ENCODE results near the gene SFTPB. TPM values are rescaled to one million over a fixed set of nuclear protein-coding genes. Genes with fewer than 3 reads are reported as not detected.
A peak's percentile ranks its signal among the peaks of the same experiment; 100 is the strongest.
"Not testable (repeated sequence)": the region's sequence is repeated elsewhere in the genome, so short reads cannot be mapped to it uniquely, and the experiment has no call there.

The SFTPB gene
- total RNA-seq, 1 donor: not detected

DNA sequence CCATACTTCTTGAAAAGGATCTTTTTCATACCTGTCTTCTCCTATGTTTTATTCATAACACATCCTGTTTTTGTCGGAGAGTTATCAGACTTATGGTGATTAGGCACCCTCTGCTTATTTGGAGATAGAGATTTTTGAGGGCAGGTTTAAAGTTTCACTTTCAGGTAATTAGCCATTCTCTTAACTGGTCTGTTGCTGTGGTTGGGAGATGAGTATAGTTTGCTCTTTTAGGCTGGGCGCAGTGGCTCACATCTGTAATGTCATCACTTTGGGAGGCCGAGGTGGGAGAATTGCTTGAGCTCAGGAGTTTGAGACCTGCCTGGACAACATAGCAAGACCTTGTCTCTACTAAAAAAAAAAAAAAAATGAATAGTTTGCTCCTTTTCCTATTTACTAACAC is 25.3 kb downstream of the SFTPB start:
- Histone ChIP-seq H3K4me3 (ENCODE audit: low read length) (no peak overlapping the region), H3K9me3 (ENCODE audit: low read depth, low read length) (no peaks in the 10 kb centered on the region), H3K4me1 (ENCODE audit: insufficient read depth, low read length) (peaks cover under 1% of the 10 kb centered on the region), H3K27me3 (ENCODE audit: insufficient read depth, low read length) (no peaks in the 10 kb centered on the region)

DNA sequence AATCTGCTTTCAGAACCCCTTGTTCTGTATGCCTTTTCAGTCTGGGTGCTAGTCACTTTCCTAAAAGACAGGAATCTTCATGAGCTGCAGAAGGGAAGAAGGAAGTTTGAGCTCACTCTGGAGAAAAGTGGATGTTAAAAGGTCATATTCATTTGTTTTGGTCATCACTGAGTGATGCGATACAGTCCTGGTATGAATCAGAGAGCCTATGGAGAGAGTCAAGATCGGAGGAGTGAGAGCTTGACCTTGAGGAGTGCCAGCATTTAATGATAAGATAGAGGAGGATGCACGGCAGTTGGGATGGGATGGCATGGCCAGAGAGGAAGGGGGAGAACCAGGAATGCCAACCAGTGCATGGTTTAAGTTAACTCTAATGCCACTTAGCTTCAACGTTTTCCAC is 32.4 kb downstream of the SFTPB start:
- no peaks in the 10 kb centered on the region for H3K9me3 ChIP-seq (ENCODE audit: low read depth, low read length)
- no peak overlapping the region for H3K4me3 ChIP-seq (ENCODE audit: low read length)
- H3K4me1 ChIP-seq (ENCODE audit: insufficient read depth, low read length): no peaks in the 10 kb centered on the region
- H3K27me3 ChIP-seq (ENCODE audit: insufficient read depth, low read length): no peaks in the 10 kb centered on the region

DNA sequence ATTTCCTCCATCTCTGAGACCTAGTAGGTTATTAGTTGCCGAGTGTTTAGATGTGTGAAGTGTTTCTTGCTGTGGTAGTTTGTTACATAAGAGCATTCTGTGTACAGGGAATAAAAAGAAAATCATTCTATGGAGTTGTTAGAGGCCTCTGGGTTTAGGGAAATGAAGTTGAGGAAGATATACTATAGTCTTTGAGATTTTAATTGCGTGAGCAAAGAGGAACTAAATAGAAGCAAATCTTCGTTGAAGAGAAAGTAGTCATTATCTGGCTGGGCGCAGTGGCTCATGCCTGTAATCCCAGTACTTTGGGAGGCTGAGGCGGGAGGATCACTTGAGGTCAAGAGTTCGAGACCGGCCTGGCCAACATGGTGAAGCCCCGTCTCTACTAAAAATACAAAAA is 33.0 kb downstream of the SFTPB start:
- no peaks in the 10 kb centered on the region for H3K4me1 ChIP-seq (ENCODE audit: insufficient read depth, low read length)
- no peak overlapping the region for H3K4me3 ChIP-seq (ENCODE audit: low read length)
- H3K27me3 ChIP-seq (ENCODE audit: insufficient read depth, low read length): no peaks in the 10 kb centered on the region
- H3K9me3 ChIP-seq (ENCODE audit: low read depth, low read length): no peaks in the 10 kb centered on the region

DNA sequence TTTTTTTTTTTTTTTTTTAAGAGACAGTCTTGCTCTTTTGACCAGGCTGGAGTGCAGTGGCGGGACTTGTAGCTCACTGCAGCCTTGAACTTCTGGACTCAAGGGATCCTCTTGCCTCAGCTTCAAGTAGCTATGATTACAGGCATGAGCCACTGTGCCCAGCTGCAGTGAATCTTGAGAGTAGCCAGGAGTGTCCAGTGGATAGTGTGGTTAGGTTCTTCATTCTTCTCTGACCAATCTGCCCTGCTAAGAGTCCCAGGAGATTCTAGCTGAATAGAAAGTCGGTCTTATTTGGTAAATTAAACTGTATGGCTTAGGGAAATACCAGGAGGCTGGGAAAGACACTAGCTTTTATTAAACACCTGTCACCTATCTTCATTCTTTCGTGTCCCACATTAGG is 36.7 kb downstream of the SFTPB start:
- no peaks in the 10 kb centered on the region for H3K27me3 ChIP-seq (ENCODE audit: insufficient read depth, low read length)
- H3K9me3 ChIP-seq (ENCODE audit: low read depth, low read length): no peaks in the 10 kb centered on the region
- no peaks in the 10 kb centered on the region for H3K4me1 ChIP-seq (ENCODE audit: insufficient read depth, low read length)
- no peak overlapping the region for H3K4me3 ChIP-seq (ENCODE audit: low read length)

DNA sequence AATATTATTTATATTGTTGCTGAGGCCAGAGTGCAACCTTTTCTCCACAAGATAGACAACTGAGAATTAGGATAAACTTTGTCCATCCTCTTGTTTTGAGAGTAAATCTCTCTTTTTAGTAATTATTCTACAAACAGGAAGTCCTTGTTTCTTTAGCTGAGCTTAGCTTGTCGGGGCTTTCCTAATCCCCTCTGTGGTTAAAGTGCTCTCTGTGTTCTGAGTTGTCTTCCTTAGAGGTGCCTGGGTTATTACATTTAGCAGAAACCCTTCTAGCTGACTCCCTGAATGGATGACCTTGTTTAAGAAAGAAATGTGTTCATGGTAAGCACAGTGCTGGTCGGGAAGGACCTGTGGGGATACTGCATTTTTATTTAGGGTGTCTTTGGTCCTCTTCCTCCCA is 39.3 kb downstream of the SFTPB start:
- no peaks in the 10 kb centered on the region for H3K4me1 ChIP-seq (ENCODE audit: insufficient read depth, low read length)
- H3K9me3 ChIP-seq (ENCODE audit: low read depth, low read length): no peaks in the 10 kb centered on the region
- no peak overlapping the region for H3K4me3 ChIP-seq (ENCODE audit: low read length)
- no peaks in the 10 kb centered on the region for H3K27me3 ChIP-seq (ENCODE audit: insufficient read depth, low read length)

DNA sequence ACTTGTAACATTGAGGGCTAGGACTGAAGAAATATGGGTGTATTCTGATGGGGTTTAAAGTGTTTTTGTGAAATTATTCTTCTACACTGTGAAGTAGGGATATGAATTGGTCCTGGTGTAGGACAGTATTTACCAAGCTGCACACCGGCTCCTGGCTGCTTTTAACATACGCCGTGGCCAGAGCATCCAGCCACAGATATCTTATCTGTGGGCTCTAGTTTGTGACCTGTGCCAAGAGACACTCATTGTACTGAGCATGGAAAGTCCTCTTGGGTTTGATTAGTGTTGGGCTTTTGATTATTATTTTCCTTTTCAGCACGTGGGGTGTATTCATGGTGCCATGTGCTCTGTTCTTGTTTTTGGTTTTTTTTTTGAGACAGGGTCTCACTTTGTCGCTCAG is 44.0 kb downstream of the SFTPB start:
- peaks cover under 1% of the 10 kb centered on the region for H3K4me1 ChIP-seq (ENCODE audit: insufficient read depth, low read length)
- H3K27me3 ChIP-seq (ENCODE audit: insufficient read depth, low read length): no peaks in the 10 kb centered on the region
- H3K4me3 ChIP-seq (ENCODE audit: low read length): no peak overlapping the region

DNA sequence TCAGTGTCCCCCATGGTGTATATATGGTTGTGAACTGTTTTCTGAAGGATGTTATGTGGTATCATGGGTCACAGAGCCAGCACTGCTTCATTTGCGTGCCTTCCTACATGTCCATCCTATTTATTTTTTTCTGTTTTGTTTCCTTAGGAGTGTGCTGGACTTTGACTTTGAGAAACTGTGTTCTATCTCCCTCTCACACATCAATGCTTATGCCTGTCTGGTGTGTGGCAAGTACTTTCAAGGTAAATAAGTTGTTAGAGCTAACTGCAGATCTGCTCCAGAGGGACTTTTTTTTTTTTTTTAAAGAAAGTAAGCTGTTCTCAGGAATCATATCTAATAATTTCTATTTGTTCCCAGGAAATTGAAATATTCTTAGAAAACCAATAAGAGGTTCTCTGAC is 46.7 kb downstream of the SFTPB start:
- Histone ChIP-seq H3K9me3 (ENCODE audit: low read depth, low read length) (no peaks in the 10 kb centered on the region), H3K4me1 (ENCODE audit: insufficient read depth, low read length) (peaks cover 23% of the 10 kb centered on the region), H3K27me3 (ENCODE audit: insufficient read depth, low read length) (no peaks in the 10 kb centered on the region), H3K4me3 (ENCODE audit: low read length) (no peak overlapping the region)

More for the DNA sequence above, 44.0 kb downstream of the SFTPB start:
- no peaks in the 10 kb centered on the region for H3K9me3 ChIP-seq (ENCODE audit: low read depth, low read length)

DNA sequence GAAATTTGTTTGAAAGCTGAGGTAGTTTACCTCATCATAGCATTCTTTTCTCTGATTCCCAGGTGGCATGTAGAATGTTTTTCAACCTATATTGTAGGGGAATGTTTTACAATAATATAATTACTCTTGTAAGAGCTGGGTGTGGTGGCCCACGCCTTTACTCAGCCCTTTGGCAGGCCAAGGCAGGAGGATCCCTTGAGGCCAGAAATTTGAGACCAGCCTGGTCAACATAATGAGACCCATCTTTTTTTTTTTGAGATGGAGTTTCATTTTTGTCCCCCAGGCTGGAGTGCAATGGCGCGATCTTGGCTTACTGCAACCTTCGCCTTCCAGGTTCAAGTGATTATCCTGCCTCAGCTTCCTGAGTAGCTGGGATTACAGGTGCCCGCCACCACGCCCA is 48.4 kb downstream of the SFTPB start:
- H3K4me3 ChIP-seq (ENCODE audit: low read length): no peak overlapping the region

DNA sequence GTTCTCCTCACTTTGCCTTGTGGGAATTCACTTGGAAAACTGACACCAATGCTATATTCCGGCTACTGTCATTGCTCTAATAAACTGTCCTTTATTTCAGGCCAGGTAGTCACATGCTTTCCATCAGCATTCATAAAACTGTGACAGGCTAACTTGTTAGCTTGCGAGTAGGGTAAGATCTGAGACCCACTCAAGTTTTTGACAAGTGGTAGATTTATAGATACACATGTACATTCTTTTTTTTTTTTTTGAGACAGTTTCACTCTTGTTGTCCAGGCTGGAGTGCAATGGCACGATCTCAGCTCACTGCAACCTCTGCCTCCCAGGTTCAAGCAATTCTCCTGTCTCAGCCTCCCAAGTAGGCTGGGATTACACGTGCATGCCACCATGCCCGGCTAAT is 50.3 kb downstream of the SFTPB start:
- H3K4me3 ChIP-seq (ENCODE audit: low read length); H3K27me3 ChIP-seq (ENCODE audit: insufficient read depth, low read length); H3K9me3 ChIP-seq (ENCODE audit: low read depth, low read length): not testable (repeated sequence)

More for the DNA sequence above, 48.4 kb downstream of the SFTPB start:
- Histone ChIP-seq H3K9me3 (ENCODE audit: low read depth, low read length) (no peaks in the 10 kb centered on the region), H3K27me3 (ENCODE audit: insufficient read depth, low read length) (no peaks in the 10 kb centered on the region), H3K4me1 (ENCODE audit: insufficient read depth, low read length) (peaks cover 28% of the 10 kb centered on the region)

DNA sequence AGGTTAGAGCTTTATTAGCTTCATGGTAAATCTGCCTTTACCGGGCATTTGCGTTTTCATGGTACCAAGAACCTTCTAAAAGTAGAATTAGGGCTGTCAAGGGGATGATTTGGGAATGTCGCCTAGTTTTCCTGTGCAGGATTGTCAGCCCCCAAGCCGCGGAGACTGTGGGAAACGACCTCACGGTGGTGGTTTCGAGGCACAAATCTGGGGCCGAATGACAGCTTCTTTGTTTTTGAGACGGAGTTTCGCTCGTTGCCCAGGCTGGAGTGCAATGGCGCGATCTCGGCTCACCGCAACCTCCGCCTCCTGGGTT is 52.6 kb downstream of the SFTPB start:
- no peaks in the 10 kb centered on the region for H3K27me3 ChIP-seq (ENCODE audit: insufficient read depth, low read length)
- H3K4me3 ChIP-seq (ENCODE audit: low read length): no peak overlapping the region
- no peaks in the 10 kb centered on the region for H3K9me3 ChIP-seq (ENCODE audit: low read depth, low read length)
- H3K4me1 ChIP-seq (ENCODE audit: insufficient read depth, low read length): peaks cover 51% of the 10 kb centered on the region

More for the DNA sequence above, 50.3 kb downstream of the SFTPB start:
- peaks cover 30% of the 10 kb centered on the region for H3K4me1 ChIP-seq (ENCODE audit: insufficient read depth, low read length)

DNA sequence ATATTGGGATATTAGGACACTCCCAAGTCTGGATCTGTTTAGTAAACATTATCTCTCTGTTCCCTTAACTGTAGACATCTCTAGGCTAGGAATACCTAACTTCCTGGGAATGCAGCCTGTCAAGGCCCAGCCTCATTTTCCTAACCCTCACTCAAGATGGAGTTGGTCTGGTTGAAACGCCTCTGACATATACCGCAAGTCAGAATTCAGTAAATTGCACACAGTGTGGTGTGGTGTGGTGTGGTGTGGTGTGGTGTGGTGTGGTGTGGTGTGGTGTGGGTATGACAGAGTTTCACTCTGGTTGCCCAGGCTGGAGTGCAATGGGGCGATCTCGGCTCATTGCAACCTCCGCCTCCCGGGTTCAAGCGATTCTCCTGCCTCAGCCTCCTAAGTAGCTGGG is 53.2 kb downstream of the SFTPB start:
- H3K4me1 ChIP-seq (ENCODE audit: insufficient read depth, low read length): peaks cover 55% of the 10 kb centered on the region
- not testable (repeated sequence) for H3K9me3 ChIP-seq (ENCODE audit: low read depth, low read length); H3K27me3 ChIP-seq (ENCODE audit: insufficient read depth, low read length); H3K4me3 ChIP-seq (ENCODE audit: low read length)

DNA sequence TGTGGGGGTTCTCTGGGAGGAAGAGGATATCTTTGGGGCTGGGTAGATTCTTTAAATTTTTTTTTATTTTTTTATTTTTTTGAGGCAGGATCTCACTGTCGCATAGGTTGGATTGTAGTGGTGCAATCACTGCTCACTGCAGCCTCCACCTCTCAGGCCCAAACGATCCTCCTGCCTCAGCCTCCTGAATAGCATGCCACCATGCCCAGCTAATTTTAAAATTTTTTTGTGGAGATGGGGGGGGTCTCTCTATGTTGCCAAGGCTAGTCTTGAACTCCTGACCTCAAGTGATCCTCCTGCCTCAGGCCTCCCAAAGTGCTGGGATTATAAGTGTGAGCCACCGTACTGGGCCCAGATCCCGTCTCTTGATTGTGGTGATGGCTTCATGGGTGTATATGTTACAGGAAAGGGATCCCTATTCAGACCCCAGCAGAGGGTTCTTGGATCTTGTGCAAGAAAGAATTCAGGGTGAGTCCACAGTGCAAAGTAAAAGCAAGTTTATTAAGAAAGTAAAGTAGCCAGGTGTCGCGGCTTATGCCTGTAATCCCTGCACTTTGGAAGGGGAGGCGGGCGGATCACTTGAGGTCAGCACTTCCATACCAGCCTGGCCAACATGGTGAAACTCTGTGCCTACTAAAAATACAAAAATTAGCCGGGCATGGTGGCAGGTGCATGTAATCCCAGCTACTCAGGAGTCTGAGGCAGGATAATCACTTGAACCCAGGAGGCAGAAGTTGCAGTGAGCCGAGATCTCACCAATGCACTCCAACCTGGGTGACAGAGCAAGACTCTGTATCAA is 54.1 kb downstream of the SFTPB start:
- Histone ChIP-seq H3K4me3 (ENCODE audit: low read length) (no peak overlapping the region), H3K27me3 (ENCODE audit: insufficient read depth, low read length) (no peaks in the 10 kb centered on the region), H3K4me1 (ENCODE audit: insufficient read depth, low read length) (peaks cover 59% of the 10 kb centered on the region), H3K9me3 (ENCODE audit: low read depth, low read length) (no peaks in the 10 kb centered on the region)

DNA sequence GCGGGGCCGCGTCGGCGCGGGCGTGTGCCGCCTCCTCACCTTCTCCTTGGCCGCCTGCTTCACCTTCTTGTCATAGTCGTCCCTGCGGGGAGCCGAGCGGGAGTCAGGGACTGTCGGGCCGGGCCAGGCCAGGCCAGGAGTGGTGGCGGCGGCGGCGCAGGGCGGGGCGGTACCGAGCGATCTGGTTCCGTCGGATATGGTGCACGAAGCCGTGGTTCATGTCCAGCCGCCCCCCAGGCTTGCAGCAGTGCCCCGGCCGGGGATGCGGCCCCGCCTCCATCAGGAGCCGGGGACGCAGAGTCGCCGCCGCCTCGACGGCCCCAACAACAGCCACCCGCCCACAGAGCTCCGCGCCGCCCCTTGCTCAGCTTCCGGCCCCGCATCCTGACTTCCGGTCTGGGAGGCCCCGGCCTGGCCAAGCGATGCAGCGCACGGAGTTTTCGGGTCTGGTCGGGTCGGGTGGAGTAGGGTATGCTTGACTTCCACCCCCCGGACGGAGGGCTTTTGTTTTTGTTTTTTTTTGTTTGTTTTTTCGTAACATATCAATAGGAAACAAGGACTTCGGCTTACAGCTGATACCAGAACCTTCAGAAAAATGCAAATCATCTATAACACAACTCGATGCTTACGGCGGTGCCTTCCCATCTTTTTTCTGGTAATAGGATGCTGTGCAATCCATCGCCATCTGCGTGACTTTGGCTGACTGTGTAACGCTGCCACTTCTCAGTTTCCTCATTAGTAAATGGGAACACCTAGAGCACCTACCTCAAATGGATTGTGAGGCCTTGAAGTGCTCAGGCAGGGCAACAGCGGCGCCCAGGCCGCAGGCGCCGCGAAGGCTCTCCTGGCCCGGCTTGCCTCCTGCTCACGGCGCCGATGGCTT is 56.1 kb downstream of the SFTPB start, which contains the start of gene C2orf68:
Gene C2orf68, minus strand, starts transcription at position 362 of the 883 bp plus-strand sequence. Its CDS starts 82 bp downstream, at position 280.
- H3K4me1 ChIP-seq (ENCODE audit: insufficient read depth, low read length): peaks cover 47% of the 10 kb centered on the region
- no peaks in the 10 kb centered on the region for H3K27me3 ChIP-seq (ENCODE audit: insufficient read depth, low read length)
- peak within 1 kb of the TSS; percentile 80 for H3K4me3 ChIP-seq (ENCODE audit: low read length)
- no peaks in the 10 kb centered on the region for H3K9me3 ChIP-seq (ENCODE audit: low read depth, low read length)

DNA sequence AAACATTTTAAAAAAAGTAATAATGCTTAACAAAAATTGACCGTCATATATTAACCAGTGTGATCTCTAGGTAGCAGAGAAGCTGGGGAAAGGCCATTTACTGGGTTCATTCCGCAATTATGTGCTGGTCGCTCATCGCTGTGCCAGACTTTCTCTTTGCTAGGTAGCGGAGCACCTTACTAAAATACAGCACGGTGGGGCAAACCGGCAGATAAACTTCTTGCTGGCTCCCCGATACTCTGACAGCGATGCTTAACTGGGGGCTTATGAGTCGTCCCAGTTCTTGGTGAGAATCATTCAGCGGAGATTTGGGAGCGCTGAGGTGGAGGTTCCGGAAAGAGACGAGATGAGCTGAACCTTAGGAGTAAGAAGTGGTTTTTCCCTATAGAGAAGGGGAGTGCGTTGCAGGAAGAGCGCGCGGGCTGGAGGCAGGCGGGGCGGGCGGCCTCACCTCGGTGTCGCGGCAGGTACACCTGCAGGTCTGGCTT is 56.7 kb downstream of the SFTPB start:
- Histone ChIP-seq H3K4me3 (ENCODE audit: low read length) (peak overlapping the region; percentile 80), H3K9me3 (ENCODE audit: low read depth, low read length) (no peaks in the 10 kb centered on the region), H3K4me1 (ENCODE audit: insufficient read depth, low read length) (peaks cover 44% of the 10 kb centered on the region), H3K27me3 (ENCODE audit: insufficient read depth, low read length) (no peaks in the 10 kb centered on the region)
